IMR-90 (cell line): ENCODE results near the gene WFDC6. TPM values are rescaled to one million over a fixed set of nuclear protein-coding genes. Genes with fewer than 3 reads are reported as not detected.

Experiments used
- ATAC-seq: fragments of 200-7000 bp; cut with Tn5 transposase; 2 replicates; pipeline ENCODE4 v1.9.1; 2020; ENCODE audit warnings: low read depth, mild to moderate bottlenecking, moderate library complexity
- BruUV-seq: library from RNA; stranded (reverse); fragments of 400-500 nt; replicated peaks from 2 replicates; lab custom pipeline; 2021; lab: Mats Ljungman, UMichigan
- CTCF ChIA-PET: fragments of 300-600 bp; formaldehyde crosslinking; extraction: SDS; loops from one replicate; lab custom pipeline; 2021; ENCODE audit warnings: antibody characterized with exemption; lab: Yijun Ruan, JAX
- POLR2A ChIA-PET: fragments of 300-600 bp; sonication (Branson Sonifier 250); formaldehyde crosslinking; loops from one replicate; lab custom pipeline; 2022; ENCODE audit warnings: antibody characterized with exemption; ENCODE audit not compliant: unreplicated experiment; lab: Charles Lee
- DNase-seq: peaks from one replicate; pipeline ENCODE4 v3.0.0; 2013
- H2AFZ ChIP-seq: replicated peaks from 2 replicates; pipeline ENCODE3; 2013; ENCODE audit warnings: low read length, mild to moderate bottlenecking; ENCODE audit not compliant: poor library complexity
- H2AK5ac ChIP-seq: 2 replicates; pipeline ENCODE4 v1.6.1; 2013; ENCODE audit warnings: low read depth, low read length, inconsistent platforms
- H2AK9ac ChIP-seq: replicated peaks from 2 replicates; pipeline ENCODE3; 2013; ENCODE audit warnings: mild to moderate bottlenecking, low read depth, low read length, moderate library complexity; ENCODE audit not compliant: poor library complexity
- H2BK120ac ChIP-seq: 2 replicates; pipeline ENCODE4 v1.6.1; 2013; ENCODE audit warnings: low read depth, low read length, inconsistent platforms
- H2BK15ac ChIP-seq: 3 replicates; pipeline ENCODE4 v1.6.1; 2013; ENCODE audit warnings: low read depth, low read length, inconsistent platforms
- H2BK20ac ChIP-seq: 2 replicates; pipeline ENCODE4 v1.6.1; 2013; ENCODE audit warnings: low read depth, mild to moderate bottlenecking, inconsistent platforms, low read length, moderate library complexity
- H2BK5ac ChIP-seq: 2 replicates; pipeline ENCODE4 v1.6.1; 2013; ENCODE audit warnings: mild to moderate bottlenecking, low read depth, low read length, inconsistent platforms; ENCODE audit not compliant: poor library complexity, severe bottlenecking
- H3K14ac ChIP-seq: replicated peaks from 2 replicates; pipeline ENCODE4 v1.6.1; 2013; ENCODE audit warnings: low read depth, low read length, inconsistent platforms
- H3K18ac ChIP-seq: 2 replicates; pipeline ENCODE4 v1.6.1; 2013; ENCODE audit warnings: low read depth, low read length, control low read depth
- H3K23ac ChIP-seq: 2 replicates; pipeline ENCODE4 v1.6.1; 2013; ENCODE audit warnings: low read depth, low read length, inconsistent platforms
- H3K27ac ChIP-seq: 2 replicates; pipeline ENCODE4 v1.5.1; 2013; ENCODE audit warnings: mild to moderate bottlenecking, control low read depth, low read length; ENCODE audit not compliant: insufficient read depth
- H3K27me3 ChIP-seq: 2 replicates; pipeline ENCODE4 v1.6.1; 2013; ENCODE audit warnings: low read length; ENCODE audit not compliant: control insufficient read depth, insufficient read depth
- H3K36me3 ChIP-seq: 2 replicates; pipeline ENCODE4 v1.6.1; 2013; ENCODE audit warnings: low read length, mixed read lengths; ENCODE audit not compliant: control insufficient read depth, insufficient read depth
- H3K4ac ChIP-seq: 2 replicates; pipeline ENCODE4 v1.6.1; 2013; ENCODE audit warnings: low read depth, low read length, inconsistent platforms
- H3K4me1 ChIP-seq: 2 replicates; pipeline ENCODE4 v1.6.1; 2013; ENCODE audit warnings: low read length, mixed read lengths; ENCODE audit not compliant: control insufficient read depth, insufficient read depth
- H3K4me2 ChIP-seq: 2 replicates; pipeline ENCODE4 v1.6.1; 2013; ENCODE audit warnings: low read depth, mild to moderate bottlenecking, control low read depth, low read length, moderate library complexity
- H3K4me3 ChIP-seq: 2 replicates; pipeline ENCODE4 v1.5.1; 2013; ENCODE audit warnings: low read depth, mild to moderate bottlenecking, control low read depth, low read length, moderate library complexity; ENCODE audit not compliant: insufficient read depth
- H3K56ac ChIP-seq: 2 replicates; pipeline ENCODE4 v1.6.1; 2013; ENCODE audit warnings: low read length, inconsistent platforms; ENCODE audit not compliant: insufficient read depth; ENCODE audit errors: extremely low read depth
- H3K79me1 ChIP-seq, 2 experiments: 2 replicates each; pipeline ENCODE4 v1.6.1; 2013; ENCODE audit warnings: low read length in 2 of 2, inconsistent platforms in 1 of 2, low read depth in 1 of 2
- H3K9ac ChIP-seq: 2 replicates; pipeline ENCODE4 v1.6.1; 2013; ENCODE audit warnings: low read depth, low read length, control low read depth
- H3K9me1 ChIP-seq: 2 replicates; pipeline ENCODE4 v1.6.1; 2013; ENCODE audit warnings: low read length, inconsistent platforms; ENCODE audit not compliant: insufficient read depth
- H3K9me3 ChIP-seq: 2 replicates; pipeline ENCODE4 v1.6.1; 2013; ENCODE audit warnings: low read length; ENCODE audit not compliant: control insufficient read depth, insufficient read depth
- H4K20me1 ChIP-seq: 2 replicates; pipeline ENCODE4 v1.6.1; 2013; ENCODE audit warnings: low read length, inconsistent platforms; ENCODE audit not compliant: insufficient read depth
- H4K5ac ChIP-seq: 2 replicates; pipeline ENCODE4 v1.6.1; 2013; ENCODE audit warnings: mild to moderate bottlenecking, low read depth, low read length, control low read depth
- H4K8ac ChIP-seq, 2 experiments: 2 replicates each; pipeline ENCODE4 v1.6.1; 2013; ENCODE audit warnings: low read depth in 2 of 2, low read length in 2 of 2, control low read depth in 1 of 2, inconsistent platforms in 1 of 2
- H4K91ac ChIP-seq: 2 replicates; pipeline ENCODE4 v1.6.1; 2013; ENCODE audit warnings: low read depth, low read length, inconsistent platforms; ENCODE audit not compliant: insufficient read depth
- CEBPB ChIP-seq: IDR thresholded peaks from 2 replicates; pipeline ENCODE4 v1.6.1; 2012; ENCODE audit warnings: low read depth, low read length, improper control_type of control experiment
- CHD1 ChIP-seq: IDR thresholded peaks from 2 replicates; pipeline ENCODE4 v1.6.1; 2012; ENCODE audit warnings: low read depth, low read length, improper control_type of control experiment
- ELK1 ChIP-seq: fragments of 150-350 bp; IDR thresholded peaks from 2 replicates; pipeline ENCODE4 v1.6.1; 2016; ENCODE audit warnings: low read depth, mild to moderate bottlenecking, low read length, moderate library complexity, borderline replicate concordance
- MAZ ChIP-seq: IDR thresholded peaks from 2 replicates; pipeline ENCODE4 v1.6.1; 2012; ENCODE audit warnings: low read depth, mild to moderate bottlenecking, low read length, improper control_type of control experiment, moderate library complexity, borderline replicate concordance
- MXI1 ChIP-seq: IDR thresholded peaks from 2 replicates; pipeline ENCODE4 v1.6.1; 2012; ENCODE audit warnings: low read depth, mild to moderate bottlenecking, low read length, moderate library complexity, borderline replicate concordance
- POLR2A ChIP-seq: IDR thresholded peaks from 2 replicates; pipeline ENCODE4 v1.6.1; 2012; ENCODE audit warnings: mild to moderate bottlenecking, low read depth, low read length
- RCOR1 ChIP-seq: IDR thresholded peaks from 2 replicates; pipeline ENCODE4 v1.6.1; 2012; ENCODE audit warnings: mild to moderate bottlenecking, low read length, improper control_type of control experiment; ENCODE audit not compliant: insufficient replicate concordance
- RFX5 ChIP-seq: IDR thresholded peaks from 2 replicates; pipeline ENCODE4 v1.8.0; 2012; ENCODE audit warnings: low read depth, mild to moderate bottlenecking, low read length, moderate library complexity
- USF2 ChIP-seq: fragments of 150-350 bp; IDR thresholded peaks from 2 replicates; pipeline ENCODE4 v1.6.1; 2017; ENCODE audit warnings: mild to moderate bottlenecking, antibody characterized with exemption, low read length, low read depth
- WGBS, 2 experiments: methylation state at CpG; one replicate each; pipeline versions ENCODE4 v1.1.5 to v1.1.7; 2013; ENCODE audit warnings: missing lambda C conversion rate in 2 of 2; ENCODE audit not compliant: insufficient read length in 1 of 2; ENCODE audit errors: extremely low coverage in 2 of 2; 5-methylcytosine and 5-hydroxymethylcytosine counted together
- dilution Hi-C: fragments of 300-500 bp; cut with HindIII; formaldehyde crosslinking; loops from one replicate; pipeline ENCODE4 v1.14.3; 2018; ENCODE audit warnings: low sequenced_read_pairs; ENCODE audit not compliant: unreplicated experiment
- in situ Hi-C: fragments of 300-500 bp; cut with MboI; formaldehyde crosslinking; loops from 3 replicates; pipeline ENCODE4 v1.14.3; 2019; ENCODE audit warnings: low sequenced_read_pairs, inconsistent platforms, mixed read lengths
- intact Hi-C: fragments of 100-400 bp; cut with micrococcal nuclease; formaldehyde crosslinking; loops from 2 replicates; pipeline ENCODE4 v1.10.0; 2022
- polyA plus RNA-seq, 3 experiments: library from polyadenylated mRNA; depleted of rRNA; stranded (reverse); fragments of >200 nt; gene quantifications; 2 replicates each; pipeline ENCODE4 v1.2.3, GENCODE V29; 2012; ENCODE audit warnings: low replicate concordance in 1 of 3
- total RNA-seq: library from RNA; depleted of rRNA; stranded (reverse); fragments of >200 nt; gene quantifications from 2 replicates; pipeline ENCODE4 v1.2.3, GENCODE V29; 2012
- TF ChIP-seq, protein P1 (sequence below): conservative IDR thresholded peaks from 2 replicates; pipeline ENCODE4 v1.5.1; 2012; ENCODE audit warnings: mild to moderate bottlenecking, low read depth, low read length, improper control_type of control experiment

Gene WFDC6
- total and polyA plus RNA-seq, 2 of the 4 experiments (the other 2 are of a cell fraction): not detected

- Histone ChIP-seq H3K4ac (no peak overlapping the region), H2BK20ac (no peak overlapping the region), H3K4me3 (no peak overlapping the region), H3K9me1 (no peaks in the 10 kb centered on the region), H3K18ac (no peak overlapping the region), H4K91ac (no peak overlapping the region), H2AK5ac (no peak overlapping the region), H3K27ac (no peak overlapping the region), H3K56ac (no peak overlapping the region), H3K9ac (no peak overlapping the region), H3K36me3 (no peaks in the 10 kb centered on the region), H4K20me1 (no peaks in the 10 kb centered on the region), H2BK15ac (no peak overlapping the region), H4K5ac (no peak overlapping the region), H2BK5ac (no peak overlapping the region), H2AFZ (no peak overlapping the region), H2AK9ac (no peak overlapping the region), H3K9me3 (no peaks in the 10 kb centered on the region), H3K23ac (no peak overlapping the region), H2BK120ac (no peak overlapping the region), H4K8ac (no peak overlapping the region), H3K27me3 (no peaks in the 10 kb centered on the region), H3K4me1 (no peaks in the 10 kb centered on the region), H3K14ac (no peak overlapping the region), H3K4me2 (no peak overlapping the region), H3K79me1 (no peaks in the 10 kb centered on the region)
- ATAC-seq: no peak
- WGBS, 2 experiments: no CpG with 5 or more reads among the region's 3 CpGs
- no peak for DNase-seq
- intact Hi-C loops (loop anchor here (5.0 kb wide), 1 partner anchor 264 kb away; no protein-coding TSS in a partner anchor), in situ Hi-C loops (no loop called here), dilution Hi-C loops (no loop called here)
- BruUV-seq: no TSS peak
- ChIA-PET POLR2A (no interaction called here), CTCF (no interaction called here)
- no peak for TF ChIP-seq ELK1
- TF ChIP-seq, protein P1, sequence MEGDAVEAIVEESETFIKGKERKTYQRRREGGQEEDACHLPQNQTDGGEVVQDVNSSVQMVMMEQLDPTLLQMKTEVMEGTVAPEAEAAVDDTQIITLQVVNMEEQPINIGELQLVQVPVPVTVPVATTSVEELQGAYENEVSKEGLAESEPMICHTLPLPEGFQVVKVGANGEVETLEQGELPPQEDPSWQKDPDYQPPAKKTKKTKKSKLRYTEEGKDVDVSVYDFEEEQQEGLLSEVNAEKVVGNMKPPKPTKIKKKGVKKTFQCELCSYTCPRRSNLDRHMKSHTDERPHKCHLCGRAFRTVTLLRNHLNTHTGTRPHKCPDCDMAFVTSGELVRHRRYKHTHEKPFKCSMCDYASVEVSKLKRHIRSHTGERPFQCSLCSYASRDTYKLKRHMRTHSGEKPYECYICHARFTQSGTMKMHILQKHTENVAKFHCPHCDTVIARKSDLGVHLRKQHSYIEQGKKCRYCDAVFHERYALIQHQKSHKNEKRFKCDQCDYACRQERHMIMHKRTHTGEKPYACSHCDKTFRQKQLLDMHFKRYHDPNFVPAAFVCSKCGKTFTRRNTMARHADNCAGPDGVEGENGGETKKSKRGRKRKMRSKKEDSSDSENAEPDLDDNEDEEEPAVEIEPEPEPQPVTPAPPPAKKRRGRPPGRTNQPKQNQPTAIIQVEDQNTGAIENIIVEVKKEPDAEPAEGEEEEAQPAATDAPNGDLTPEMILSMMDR: no peak
- no peak for TF ChIP-seq CHD1
- no peak for TF ChIP-seq CEBPB
- TF ChIP-seq RCOR1: no peak
- TF ChIP-seq POLR2A: no peak
- TF ChIP-seq RFX5: no peak
- no peak for TF ChIP-seq MAZ
- TF ChIP-seq MXI1: no peak
- TF ChIP-seq USF2: no peak
Observed at GRCh38 chr20:45575931-45576330, 36.6 kb upstream of the WFDC6 start.
